NB4 (cell line): ENCODE results near the gene RBPJ.

Experiments
- DNase-seq: peaks from one replicate; pipeline ENCODE4 v3.0.0; 2010; ENCODE audit warnings: low read depth
- H3K4me3 ChIP-seq: one replicate; pipeline ENCODE4 v1.5.1; 2011; ENCODE audit warnings: mild to moderate bottlenecking, low read depth, low read length, moderate library complexity
- MYC ChIP-seq: IDR thresholded peaks from 2 replicates; pipeline ENCODE4 v1.6.1; 2011; ENCODE audit warnings: low read depth, low read length
- POLR2A ChIP-seq: IDR thresholded peaks from 2 replicates; pipeline ENCODE4 v1.6.1; 2011; ENCODE audit warnings: mild to moderate bottlenecking; ENCODE audit not compliant: insufficient read length; ENCODE audit errors: extremely low read depth
- TF ChIP-seq, protein P1 (sequence below): IDR thresholded peaks from one replicate; pipeline ENCODE4 v1.5.1; 2012; ENCODE audit warnings: low read depth, low read length
- TF ChIP-seq, protein P2 (sequence below): IDR thresholded peaks from 2 replicates; pipeline ENCODE4 v1.6.1; 2011; ENCODE audit warnings: low read depth, low read length

RBPJ gene

DNA sequence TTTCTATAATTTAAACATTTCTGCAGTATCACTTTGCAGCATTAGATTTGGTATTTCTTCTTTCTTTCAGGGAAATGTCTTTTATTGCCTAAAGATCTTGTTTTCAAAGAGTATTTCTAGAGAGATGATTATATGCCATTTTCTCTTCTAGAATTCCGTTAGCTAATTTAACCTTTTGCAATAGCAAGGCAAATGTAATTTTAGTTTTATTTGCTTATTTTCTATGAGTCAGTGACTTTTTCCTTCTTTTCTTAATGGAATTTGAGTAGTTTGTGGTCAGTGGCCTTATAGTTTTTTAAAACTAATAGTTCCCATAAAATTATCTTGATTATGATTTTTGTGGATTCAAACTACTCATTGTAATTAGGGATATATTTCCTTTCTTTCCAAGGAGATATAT lies 97.3 kb downstream of the RBPJ start:
- DNase-seq, result no peak
- TF ChIP-seq, protein P1, sequence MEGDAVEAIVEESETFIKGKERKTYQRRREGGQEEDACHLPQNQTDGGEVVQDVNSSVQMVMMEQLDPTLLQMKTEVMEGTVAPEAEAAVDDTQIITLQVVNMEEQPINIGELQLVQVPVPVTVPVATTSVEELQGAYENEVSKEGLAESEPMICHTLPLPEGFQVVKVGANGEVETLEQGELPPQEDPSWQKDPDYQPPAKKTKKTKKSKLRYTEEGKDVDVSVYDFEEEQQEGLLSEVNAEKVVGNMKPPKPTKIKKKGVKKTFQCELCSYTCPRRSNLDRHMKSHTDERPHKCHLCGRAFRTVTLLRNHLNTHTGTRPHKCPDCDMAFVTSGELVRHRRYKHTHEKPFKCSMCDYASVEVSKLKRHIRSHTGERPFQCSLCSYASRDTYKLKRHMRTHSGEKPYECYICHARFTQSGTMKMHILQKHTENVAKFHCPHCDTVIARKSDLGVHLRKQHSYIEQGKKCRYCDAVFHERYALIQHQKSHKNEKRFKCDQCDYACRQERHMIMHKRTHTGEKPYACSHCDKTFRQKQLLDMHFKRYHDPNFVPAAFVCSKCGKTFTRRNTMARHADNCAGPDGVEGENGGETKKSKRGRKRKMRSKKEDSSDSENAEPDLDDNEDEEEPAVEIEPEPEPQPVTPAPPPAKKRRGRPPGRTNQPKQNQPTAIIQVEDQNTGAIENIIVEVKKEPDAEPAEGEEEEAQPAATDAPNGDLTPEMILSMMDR, result no peak
- TF ChIP-seq MYC, result no peak

DNA sequence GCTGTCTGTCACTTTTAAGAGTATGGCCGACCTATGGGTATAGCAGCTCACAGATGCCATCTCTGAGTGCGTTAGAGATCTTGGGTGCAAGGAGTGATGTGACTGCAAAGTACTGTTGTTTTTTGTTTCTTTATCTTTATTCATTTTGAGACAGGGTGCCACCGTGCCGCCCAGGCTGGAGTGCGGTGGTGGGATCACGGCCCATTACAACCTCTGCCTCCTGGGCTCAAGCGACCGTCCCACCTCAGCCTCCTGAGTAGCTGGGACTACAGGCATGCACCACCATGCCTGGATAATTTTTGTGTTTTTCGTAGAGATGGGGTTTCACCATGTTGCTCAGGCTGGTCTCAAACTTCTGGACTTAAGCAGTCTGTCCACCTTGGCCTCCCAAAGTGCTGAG lies 98.0 kb downstream of the RBPJ start:
- no peak overlapping the region for H3K4me3 ChIP-seq
- no peak for DNase-seq
- TF ChIP-seq MYC (no peak), POLR2A (no peak)
- TF ChIP-seq, protein P2, sequence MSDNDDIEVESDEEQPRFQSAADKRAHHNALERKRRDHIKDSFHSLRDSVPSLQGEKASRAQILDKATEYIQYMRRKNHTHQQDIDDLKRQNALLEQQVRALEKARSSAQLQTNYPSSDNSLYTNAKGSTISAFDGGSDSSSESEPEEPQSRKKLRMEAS, result no peak
- TF ChIP-seq, protein P1, result no peak

More for the DNA sequence above, 97.3 kb downstream of the RBPJ start:
- H3K4me3 ChIP-seq, result no peak overlapping the region

DNA sequence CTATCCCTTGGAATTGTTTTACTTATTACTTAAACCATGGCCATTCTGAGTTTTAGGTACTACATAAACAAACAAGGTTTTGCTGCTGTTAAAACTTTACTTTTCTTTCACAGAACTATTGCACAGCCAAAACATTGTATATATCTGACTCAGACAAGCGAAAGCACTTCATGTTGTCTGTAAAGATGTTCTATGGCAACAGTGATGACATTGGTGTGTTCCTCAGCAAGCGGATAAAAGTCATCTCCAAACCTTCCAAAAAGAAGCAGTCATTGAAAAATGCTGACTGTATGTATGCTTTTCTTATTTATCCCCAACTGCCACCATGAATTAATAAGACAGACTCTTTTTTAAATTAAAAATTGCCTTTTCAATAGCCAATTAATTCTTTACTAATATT lies 99.6 kb downstream of the RBPJ start:
- H3K4me3 ChIP-seq, result no peak overlapping the region
- DNase-seq, result no peak
- TF ChIP-seq POLR2A (no peak), MYC (no peak)
- TF ChIP-seq, protein P1, result no peak
- TF ChIP-seq, protein P2, result no peak

DNA sequence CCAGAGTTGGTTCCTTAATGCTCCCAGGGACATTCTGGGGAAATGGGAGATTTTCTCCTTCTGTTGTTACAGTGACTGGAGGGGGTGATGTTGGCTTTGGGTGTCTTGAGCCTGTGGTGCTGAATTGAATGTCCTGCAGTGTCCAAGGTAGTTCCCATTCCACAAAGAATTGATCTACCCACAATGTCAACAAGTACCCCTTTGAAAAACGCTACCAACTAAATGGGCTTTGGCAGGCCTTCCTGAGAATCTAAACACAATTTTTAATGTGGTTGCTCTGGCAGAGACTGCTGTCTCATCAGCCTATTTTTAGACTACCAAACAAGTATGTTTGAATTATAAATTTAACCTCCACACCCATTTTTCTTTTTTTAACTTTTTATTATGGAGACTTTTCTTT lies 100.1 kb downstream of the RBPJ start:
- H3K4me3 ChIP-seq, result no peak overlapping the region
- no peak for DNase-seq
- TF ChIP-seq POLR2A, result no peak
- TF ChIP-seq, protein P1, result no peak
- TF ChIP-seq, protein P2, result no peak
- TF ChIP-seq MYC, result no peak

DNA sequence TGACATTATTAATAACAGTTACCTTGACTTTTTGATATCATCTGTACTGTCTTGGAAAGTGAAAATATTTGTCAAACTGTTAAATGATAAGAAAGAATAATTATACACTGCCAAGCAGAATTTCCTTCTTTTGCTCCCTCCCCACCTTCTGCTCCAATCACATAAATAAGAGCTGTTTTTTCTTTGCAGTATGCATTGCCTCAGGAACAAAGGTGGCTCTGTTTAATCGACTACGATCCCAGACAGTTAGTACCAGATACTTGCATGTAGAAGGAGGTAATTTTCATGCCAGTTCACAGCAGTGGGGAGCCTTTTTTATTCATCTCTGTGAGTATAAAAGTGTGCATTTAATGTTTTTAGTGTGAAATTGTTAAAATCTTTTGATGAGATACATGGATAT lies 103.3 kb downstream of the RBPJ start:
- no peak for DNase-seq
- TF ChIP-seq POLR2A (no peak), MYC (no peak)
- TF ChIP-seq, protein P2, result no peak
- TF ChIP-seq, protein P1, result no peak
- H3K4me3 ChIP-seq, result no peak overlapping the region

DNA sequence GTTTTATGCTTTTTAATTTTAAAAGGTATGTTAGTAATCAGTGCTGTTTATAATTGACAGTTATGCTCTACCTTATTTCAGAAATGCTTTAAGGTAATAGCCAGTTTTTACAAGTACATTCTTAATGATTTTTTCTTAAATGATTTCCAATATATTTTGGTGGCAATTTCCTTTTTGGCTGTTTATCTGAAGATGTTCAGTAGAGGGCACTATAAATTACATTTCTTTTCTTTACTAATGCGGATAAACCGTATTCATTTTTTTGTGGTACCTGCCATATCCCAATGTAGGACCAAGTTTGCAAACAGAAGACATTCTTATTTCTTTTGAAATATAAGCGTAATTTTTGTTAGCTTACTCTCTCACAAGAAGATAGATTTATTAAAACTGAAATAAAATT lies 104.0 kb downstream of the RBPJ start:
- no peak for TF ChIP-seq MYC
- no peak overlapping the region for H3K4me3 ChIP-seq
- no peak for DNase-seq
